Bladder microvascular endothelial cell (primary cell): Measurements from ENCODE around the gene OR4M1. TPM values are rescaled to one million over a fixed set of nuclear protein-coding genes. Genes with fewer than 3 reads are reported as not detected.

Experiments
- total RNA-seq: library from RNA; depleted of rRNA; stranded (reverse); fragments of >200 nt; gene quantifications from 2 replicates; pipeline ENCODE4 v1.2.3, GENCODE V29; 2014

Gene OR4M1, protein sequence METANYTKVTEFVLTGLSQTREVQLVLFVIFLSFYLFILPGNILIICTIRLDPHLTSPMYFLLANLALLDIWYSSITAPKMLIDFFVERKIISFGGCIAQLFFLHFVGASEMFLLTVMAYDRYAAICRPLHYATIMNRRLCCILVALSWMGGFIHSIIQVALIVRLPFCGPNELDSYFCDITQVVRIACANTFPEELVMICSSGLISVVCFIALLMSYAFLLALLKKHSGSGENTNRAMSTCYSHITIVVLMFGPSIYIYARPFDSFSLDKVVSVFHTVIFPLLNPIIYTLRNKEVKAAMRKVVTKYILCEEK
- not detected in 2 replicates for total RNA-seq

DNA sequence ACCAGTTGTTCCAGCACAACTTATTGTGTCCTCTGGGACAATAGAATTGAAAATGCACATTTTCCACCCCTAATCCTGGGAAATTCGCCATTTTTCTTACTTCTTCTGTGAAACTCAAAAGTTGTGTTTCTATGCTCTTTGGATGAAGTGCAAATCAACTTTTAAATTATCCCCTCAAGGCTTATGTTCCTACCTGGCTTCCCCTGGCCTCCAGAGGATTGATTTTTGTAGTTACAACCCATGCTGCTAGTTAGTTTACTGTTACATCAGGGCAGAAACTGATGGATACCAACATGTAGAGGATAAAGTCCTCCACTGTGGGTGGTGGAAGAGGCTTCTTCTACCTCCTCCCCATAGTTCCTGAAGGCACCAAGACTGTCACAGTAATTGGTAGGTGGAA lies at the start of gene OR4M1:
Gene OR4M1 (plus strand): TSS at position 301 of the 400 bp plus-strand sequence. CDS start 6,819 bp downstream, outside the sequence.

DNA sequence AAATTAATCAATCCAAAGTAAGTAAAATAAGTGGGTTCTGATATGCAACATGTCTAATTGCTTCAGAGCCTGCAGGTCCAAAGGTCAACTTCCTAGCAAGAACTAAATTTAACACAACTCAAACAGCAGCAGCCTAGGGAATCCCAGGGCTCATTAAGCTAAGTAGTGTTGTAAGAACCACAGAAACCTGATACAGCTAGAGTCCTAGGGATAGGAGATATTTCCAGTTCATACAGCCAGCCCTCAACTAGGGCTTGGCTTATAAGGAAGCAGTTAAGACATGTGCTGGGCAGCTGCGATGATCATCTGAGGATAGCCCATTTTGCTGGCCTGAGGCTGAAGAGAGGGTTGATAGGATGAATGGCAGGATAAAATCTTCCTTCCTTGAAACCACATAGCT lies 30.0 kb upstream of the OR4M1 start, which contains the start of gene OR4Q3:
Gene OR4Q3 (plus strand): TSS at position 316 of the 400 bp plus-strand sequence.

GRCh38 chr14:19803470-19803869 lies 30.2 kb downstream of the OR4M1 start, which contains the start of gene OR4N2:
Gene OR4N2 (plus strand): TSS chr14:19803770. CDS start chr14:19827449, 23,679 bp downstream.

Other genes with a start within 250 kb of the OR4M1 start
- gene OR11H2, start 59.6 kb upstream of the OR4M1 start, total RNA-seq = not detected in 2 replicates
- not detected in 2 replicates for gene OR4Q3, start 29.9 kb upstream of the OR4M1 start, total RNA-seq
- not detected in 2 replicates for gene OR4N2, start 30.3 kb downstream of the OR4M1 start, total RNA-seq
- gene OR4K2, start 101.6 kb downstream of the OR4M1 start, total RNA-seq = not detected in 2 replicates
- not detected in 2 replicates for gene OR4K5, start 147.1 kb downstream of the OR4M1 start, total RNA-seq
- not detected in 2 replicates for gene OR4K1, start 157.4 kb downstream of the OR4M1 start, total RNA-seq
- not detected in 2 replicates for gene OR4K15, start 202.1 kb downstream of the OR4M1 start, total RNA-seq
- not detected in 2 replicates for gene OR4Q2, start 228.7 kb downstream of the OR4M1 start, total RNA-seq
- not detected in 2 replicates for gene OR4K14, start 245.8 kb downstream of the OR4M1 start, total RNA-seq